SK-N-SH treated with all-trans-retinoic acid at 6 μM for 48 hours (cell line): ENCODE measurements around the gene AFDN.
A peak's percentile ranks its signal among the peaks of the same experiment; 100 is the strongest.

Experiments
- ATAC-seq: fragments of 200-7000 bp; cut with Tn5 transposase; 3 replicates; pipeline ENCODE4 v1.9.1; 2020; ENCODE audit warnings: mild to moderate bottlenecking, moderate library complexity
- ARNTL ChIP-seq: fragments of 450-650 bp; formaldehyde crosslinking; IDR thresholded peaks from 2 replicates; pipeline ENCODE4 v1.5.0; 2020; ENCODE audit warnings: low read depth, mild to moderate bottlenecking, moderate library complexity, borderline replicate concordance
- BACH2 ChIP-seq: fragments of 250-450 bp; sonication (Bioruptor Pico); IDR thresholded peaks from 2 replicates; pipeline ENCODE4 v1.9.0; 2021; ENCODE audit warnings: mild to moderate bottlenecking, borderline replicate concordance
- CSDC2 ChIP-seq: fragments of 250-450 bp; sonication (Bioruptor Pico); IDR thresholded peaks from 2 replicates; pipeline ENCODE4 v1.5.0; 2020; ENCODE audit warnings: mild to moderate bottlenecking, moderate library complexity
- ESRRG ChIP-seq: fragments of 250-450 bp; sonication (Bioruptor Pico); IDR thresholded peaks from 2 replicates; pipeline ENCODE4 v1.6.1; 2021; ENCODE audit warnings: mild to moderate bottlenecking
- ISL1 ChIP-seq: fragments of 250-450 bp; sonication (Bioruptor Pico); IDR thresholded peaks from 2 replicates; pipeline ENCODE4 v2.1.2; 2022; ENCODE audit warnings: mild to moderate bottlenecking, moderate library complexity
- OSR1 ChIP-seq: fragments of 250-450 bp; sonication (Bioruptor Pico); IDR thresholded peaks from 2 replicates; pipeline ENCODE4 v1.8.0; 2022; ENCODE audit warnings: moderate library complexity, mild to moderate bottlenecking, inconsistent platforms
- PPARA ChIP-seq: fragments of 250-450 bp; sonication (Bioruptor Pico); IDR thresholded peaks from 2 replicates; pipeline ENCODE4 v1.5.0; 2020; ENCODE audit warnings: mild to moderate bottlenecking, borderline replicate concordance
- RARB ChIP-seq: fragments of 250-450 bp; sonication (Bioruptor Pico); IDR thresholded peaks from 2 replicates; pipeline ENCODE4 v1.8.0; 2021; ENCODE audit warnings: mild to moderate bottlenecking, moderate library complexity
- SNAI2 ChIP-seq: fragments of 250-450 bp; sonication (Bioruptor Pico); IDR thresholded peaks from 2 replicates; pipeline ENCODE4 v1.5.0; 2020; ENCODE audit warnings: mild to moderate bottlenecking, moderate library complexity
- TCF4 ChIP-seq: fragments of 250-450 bp; sonication (Bioruptor Pico); IDR thresholded peaks from 2 replicates; pipeline ENCODE4 v1.8.0; 2021; ENCODE audit warnings: mild to moderate bottlenecking, moderate library complexity, borderline replicate concordance
- TOX ChIP-seq: fragments of 250-450 bp; sonication (Bioruptor Pico); IDR thresholded peaks from 2 replicates; pipeline ENCODE4 v1.8.0; 2021; ENCODE audit warnings: mild to moderate bottlenecking, moderate library complexity, borderline replicate concordance
- ZC3H10 ChIP-seq: fragments of 250-450 bp; sonication (Bioruptor Pico); IDR thresholded peaks from 2 replicates; pipeline ENCODE4 v1.5.1; 2021; ENCODE audit warnings: mild to moderate bottlenecking, moderate library complexity
- ZFP3 ChIP-seq: fragments of 250-450 bp; sonication (Bioruptor Pico); IDR thresholded peaks from 2 replicates; pipeline ENCODE4 v1.5.0; 2020; ENCODE audit warnings: mild to moderate bottlenecking, moderate library complexity
- ZFP30 ChIP-seq: fragments of 450-650 bp; formaldehyde crosslinking; IDR thresholded peaks from 2 replicates; pipeline ENCODE4 v1.5.0; 2022; ENCODE audit warnings: mild to moderate bottlenecking, moderate library complexity
- ZNF70 ChIP-seq: fragments of 450-650 bp; formaldehyde crosslinking; IDR thresholded peaks from 2 replicates; pipeline ENCODE4 v1.5.0; 2020; ENCODE audit warnings: mild to moderate bottlenecking, moderate library complexity
- ZNF8 ChIP-seq: fragments of 450-650 bp; formaldehyde crosslinking; IDR thresholded peaks from 2 replicates; pipeline ENCODE4 v1.5.0; 2020; ENCODE audit warnings: mild to moderate bottlenecking, moderate library complexity
- TF ChIP-seq, protein P1 (sequence below): fragments of 250-450 bp; sonication (Bioruptor Pico); IDR thresholded peaks from 2 replicates; pipeline ENCODE4 v1.8.0; 2021; ENCODE audit warnings: low read depth, mild to moderate bottlenecking, moderate library complexity, borderline replicate concordance
- TF ChIP-seq, protein P2 (sequence below): fragments of 250-450 bp; sonication (Bioruptor Pico); IDR thresholded peaks from 2 replicates; pipeline ENCODE4 v1.8.0; 2020; ENCODE audit warnings: mild to moderate bottlenecking, moderate library complexity, borderline replicate concordance
- TF ChIP-seq, protein P3 (sequence below): fragments of 250-450 bp; sonication (Bioruptor Pico); IDR thresholded peaks from 2 replicates; pipeline ENCODE4 v1.5.1; 2020; ENCODE audit warnings: low read depth, mild to moderate bottlenecking, moderate library complexity
- TF ChIP-seq, protein P4 (sequence below): fragments of 250-450 bp; sonication (Bioruptor Pico); IDR thresholded peaks from 2 replicates; pipeline ENCODE4 v1.5.0; 2020; ENCODE audit warnings: mild to moderate bottlenecking, moderate library complexity

Gene AFDN

DNA sequence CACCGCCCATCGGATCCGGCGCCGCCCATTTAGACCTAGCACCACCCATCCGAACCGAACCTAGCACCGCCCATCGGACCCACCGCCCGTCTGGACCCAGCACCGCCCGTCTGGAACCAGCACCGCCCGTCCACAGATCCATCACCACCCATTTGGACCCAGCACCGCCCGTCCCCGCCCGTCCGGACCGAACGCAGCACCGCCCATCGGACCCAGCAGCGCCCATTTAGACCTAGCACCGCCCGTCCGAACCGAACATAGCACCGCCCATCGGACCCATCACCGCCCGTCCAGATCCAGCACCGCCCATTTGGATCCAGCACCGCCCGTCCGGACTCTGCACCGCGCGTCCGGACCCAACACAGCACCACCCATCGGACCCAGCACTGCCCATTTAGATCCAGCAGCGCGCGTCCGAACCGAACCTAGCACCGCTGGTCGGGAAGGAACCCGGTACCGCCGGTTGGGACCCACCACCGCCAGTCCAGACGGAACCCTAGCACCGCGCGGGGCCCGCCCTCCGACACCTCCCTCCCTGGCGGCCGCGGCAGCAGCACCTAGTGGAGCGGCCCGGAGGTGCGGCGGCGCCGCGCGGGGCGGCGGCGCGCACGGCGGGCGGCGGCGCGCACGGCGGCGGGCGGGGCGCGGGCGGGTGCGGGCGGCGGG lies 348 bp upstream of the AFDN start:
- TF ChIP-seq ZFP3: no peak
- peak; percentile 88 for ATAC-seq

DNA sequence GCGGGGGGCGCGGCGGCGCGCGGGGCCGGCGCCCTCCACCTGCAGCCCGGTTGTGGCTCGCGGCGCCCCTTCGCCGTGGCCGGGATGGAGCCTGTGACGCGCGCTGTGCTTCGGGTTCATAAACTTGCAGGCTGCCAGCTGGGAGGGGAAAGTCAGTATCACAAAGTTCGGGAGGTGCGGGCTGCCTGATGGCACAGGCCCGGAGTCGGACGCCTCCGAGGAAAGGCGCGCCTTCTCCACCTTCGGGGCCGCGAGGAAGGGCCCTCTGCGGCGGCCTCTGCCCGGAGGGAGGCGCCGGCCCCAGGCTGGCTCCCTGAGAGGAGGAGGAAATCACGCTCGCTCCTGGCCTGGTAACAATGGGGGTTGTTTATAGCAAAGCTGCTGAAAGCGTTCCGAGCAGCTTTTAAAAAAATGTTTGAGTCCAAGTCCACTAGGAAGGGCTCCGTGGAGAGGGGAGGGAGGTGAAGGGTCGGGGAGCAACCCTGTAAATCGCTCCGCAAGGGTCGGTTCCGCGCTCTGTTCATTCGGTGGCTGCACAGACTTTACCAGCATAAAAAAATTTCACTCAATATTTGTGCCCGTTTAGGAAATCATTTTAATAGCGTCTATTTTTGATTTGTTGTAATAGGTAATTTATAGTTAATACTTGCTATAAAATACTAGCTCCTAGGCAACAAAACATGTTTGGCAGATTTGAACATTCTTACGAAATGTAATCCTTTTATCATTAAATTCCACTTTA lies 1.0 kb downstream of the AFDN start:
- no peak for TF ChIP-seq OSR1 (CRISPR knock-in tag)
- TF ChIP-seq RARB (CRISPR knock-in tag): no peak
- TF ChIP-seq SNAI2: no peak
- no peak for TF ChIP-seq ARNTL (CRISPR knock-in tag)
- TF ChIP-seq TOX (CRISPR knock-in tag): no peak

DNA sequence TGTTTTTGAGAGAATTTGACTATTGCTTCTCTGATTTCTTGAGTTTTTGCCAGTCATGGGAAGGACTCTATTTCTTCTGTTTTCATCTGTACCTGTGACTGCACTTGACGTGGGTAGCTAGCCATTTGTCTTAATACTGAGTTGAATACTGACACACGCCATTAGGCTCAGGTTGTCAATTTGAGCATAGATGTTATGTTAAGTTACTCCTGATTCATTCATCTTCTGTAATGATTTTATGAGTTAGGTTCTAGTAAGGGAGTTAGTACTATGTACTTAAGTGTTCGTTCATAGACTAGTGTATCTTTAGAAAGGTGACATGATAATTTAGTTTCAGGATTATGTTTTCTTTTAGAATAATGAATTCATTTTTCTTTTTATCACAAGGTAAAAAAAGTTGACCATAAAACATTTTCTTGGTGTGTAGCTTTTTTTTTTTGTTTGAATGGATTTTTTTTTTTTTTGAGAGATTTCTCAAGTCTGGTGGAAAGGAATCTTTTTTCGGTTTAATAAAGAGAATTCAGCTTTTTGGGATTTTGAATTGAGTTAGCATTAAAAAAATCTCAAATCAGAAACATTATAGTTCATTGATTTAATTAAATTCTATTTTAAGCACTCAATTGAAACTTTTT lies 1.7 kb downstream of the AFDN start:
- TF ChIP-seq ZFP30 (CRISPR knock-in tag) (no peak), CSDC2 (no peak), ZFP3 (no peak), ZNF8 (no peak), ARNTL (CRISPR knock-in tag) (no peak), TCF4 (CRISPR knock-in tag) (no peak), TOX (CRISPR knock-in tag) (no peak), ESRRG (CRISPR knock-in tag) (no peak)
- TF ChIP-seq, protein P1, sequence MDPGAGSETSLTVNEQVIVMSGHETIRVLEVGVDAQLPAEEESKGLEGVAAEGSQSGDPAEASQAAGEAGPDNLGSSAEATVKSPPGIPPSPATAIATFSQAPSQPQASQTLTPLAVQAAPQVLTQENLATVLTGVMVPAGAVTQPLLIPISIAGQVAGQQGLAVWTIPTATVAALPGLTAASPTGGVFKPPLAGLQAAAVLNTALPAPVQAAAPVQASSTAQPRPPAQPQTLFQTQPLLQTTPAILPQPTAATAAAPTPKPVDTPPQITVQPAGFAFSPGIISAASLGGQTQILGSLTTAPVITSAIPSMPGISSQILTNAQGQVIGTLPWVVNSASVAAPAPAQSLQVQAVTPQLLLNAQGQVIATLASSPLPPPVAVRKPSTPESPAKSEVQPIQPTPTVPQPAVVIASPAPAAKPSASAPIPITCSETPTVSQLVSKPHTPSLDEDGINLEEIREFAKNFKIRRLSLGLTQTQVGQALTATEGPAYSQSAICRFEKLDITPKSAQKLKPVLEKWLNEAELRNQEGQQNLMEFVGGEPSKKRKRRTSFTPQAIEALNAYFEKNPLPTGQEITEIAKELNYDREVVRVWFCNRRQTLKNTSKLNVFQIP (CRISPR knock-in tag): no peak
- no peak for ATAC-seq

More for the DNA sequence above, 1.0 kb downstream of the AFDN start:
- ATAC-seq: peak; percentile 78

DNA sequence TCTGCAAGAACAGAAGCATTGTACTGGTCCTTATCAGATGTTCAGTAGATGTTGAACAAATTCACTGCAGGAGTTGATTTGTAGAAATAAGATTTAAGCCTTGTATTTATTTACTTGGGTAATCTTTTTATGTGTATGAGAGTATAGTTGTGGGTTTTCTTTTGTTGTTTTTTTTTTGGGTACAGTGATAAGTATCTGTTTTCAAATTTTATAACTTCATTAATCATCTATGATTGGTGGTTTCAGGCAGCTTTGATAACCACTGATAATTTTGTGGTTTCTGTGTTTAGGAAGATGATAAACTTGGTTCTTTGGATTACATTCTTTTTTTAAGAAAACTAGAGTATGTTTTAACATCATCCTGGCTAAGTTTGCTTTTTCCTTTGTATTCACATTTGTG lies 2.8 kb downstream of the AFDN start:
- ATAC-seq: no peak
- no peak for TF ChIP-seq ZC3H10 (CRISPR knock-in tag)
- TF ChIP-seq, protein P2, sequence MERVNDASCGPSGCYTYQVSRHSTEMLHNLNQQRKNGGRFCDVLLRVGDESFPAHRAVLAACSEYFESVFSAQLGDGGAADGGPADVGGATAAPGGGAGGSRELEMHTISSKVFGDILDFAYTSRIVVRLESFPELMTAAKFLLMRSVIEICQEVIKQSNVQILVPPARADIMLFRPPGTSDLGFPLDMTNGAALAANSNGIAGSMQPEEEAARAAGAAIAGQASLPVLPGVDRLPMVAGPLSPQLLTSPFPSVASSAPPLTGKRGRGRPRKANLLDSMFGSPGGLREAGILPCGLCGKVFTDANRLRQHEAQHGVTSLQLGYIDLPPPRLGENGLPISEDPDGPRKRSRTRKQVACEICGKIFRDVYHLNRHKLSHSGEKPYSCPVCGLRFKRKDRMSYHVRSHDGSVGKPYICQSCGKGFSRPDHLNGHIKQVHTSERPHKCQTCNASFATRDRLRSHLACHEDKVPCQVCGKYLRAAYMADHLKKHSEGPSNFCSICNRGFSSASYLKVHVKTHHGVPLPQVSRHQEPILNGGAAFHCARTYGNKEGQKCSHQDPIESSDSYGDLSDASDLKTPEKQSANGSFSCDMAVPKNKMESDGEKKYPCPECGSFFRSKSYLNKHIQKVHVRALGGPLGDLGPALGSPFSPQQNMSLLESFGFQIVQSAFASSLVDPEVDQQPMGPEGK: no peak
- no peak for TF ChIP-seq TCF4 (CRISPR knock-in tag)
- TF ChIP-seq, protein P3, sequence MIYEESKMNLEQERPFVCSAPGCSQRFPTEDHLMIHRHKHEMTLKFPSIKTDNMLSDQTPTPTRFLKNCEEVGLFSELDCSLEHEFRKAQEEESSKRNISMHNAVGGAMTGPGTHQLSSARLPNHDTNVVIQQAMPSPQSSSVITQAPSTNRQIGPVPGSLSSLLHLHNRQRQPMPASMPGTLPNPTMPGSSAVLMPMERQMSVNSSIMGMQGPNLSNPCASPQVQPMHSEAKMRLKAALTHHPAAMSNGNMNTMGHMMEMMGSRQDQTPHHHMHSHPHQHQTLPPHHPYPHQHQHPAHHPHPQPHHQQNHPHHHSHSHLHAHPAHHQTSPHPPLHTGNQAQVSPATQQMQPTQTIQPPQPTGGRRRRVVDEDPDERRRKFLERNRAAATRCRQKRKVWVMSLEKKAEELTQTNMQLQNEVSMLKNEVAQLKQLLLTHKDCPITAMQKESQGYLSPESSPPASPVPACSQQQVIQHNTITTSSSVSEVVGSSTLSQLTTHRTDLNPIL (CRISPR knock-in tag): no peak
- TF ChIP-seq, protein P4, sequence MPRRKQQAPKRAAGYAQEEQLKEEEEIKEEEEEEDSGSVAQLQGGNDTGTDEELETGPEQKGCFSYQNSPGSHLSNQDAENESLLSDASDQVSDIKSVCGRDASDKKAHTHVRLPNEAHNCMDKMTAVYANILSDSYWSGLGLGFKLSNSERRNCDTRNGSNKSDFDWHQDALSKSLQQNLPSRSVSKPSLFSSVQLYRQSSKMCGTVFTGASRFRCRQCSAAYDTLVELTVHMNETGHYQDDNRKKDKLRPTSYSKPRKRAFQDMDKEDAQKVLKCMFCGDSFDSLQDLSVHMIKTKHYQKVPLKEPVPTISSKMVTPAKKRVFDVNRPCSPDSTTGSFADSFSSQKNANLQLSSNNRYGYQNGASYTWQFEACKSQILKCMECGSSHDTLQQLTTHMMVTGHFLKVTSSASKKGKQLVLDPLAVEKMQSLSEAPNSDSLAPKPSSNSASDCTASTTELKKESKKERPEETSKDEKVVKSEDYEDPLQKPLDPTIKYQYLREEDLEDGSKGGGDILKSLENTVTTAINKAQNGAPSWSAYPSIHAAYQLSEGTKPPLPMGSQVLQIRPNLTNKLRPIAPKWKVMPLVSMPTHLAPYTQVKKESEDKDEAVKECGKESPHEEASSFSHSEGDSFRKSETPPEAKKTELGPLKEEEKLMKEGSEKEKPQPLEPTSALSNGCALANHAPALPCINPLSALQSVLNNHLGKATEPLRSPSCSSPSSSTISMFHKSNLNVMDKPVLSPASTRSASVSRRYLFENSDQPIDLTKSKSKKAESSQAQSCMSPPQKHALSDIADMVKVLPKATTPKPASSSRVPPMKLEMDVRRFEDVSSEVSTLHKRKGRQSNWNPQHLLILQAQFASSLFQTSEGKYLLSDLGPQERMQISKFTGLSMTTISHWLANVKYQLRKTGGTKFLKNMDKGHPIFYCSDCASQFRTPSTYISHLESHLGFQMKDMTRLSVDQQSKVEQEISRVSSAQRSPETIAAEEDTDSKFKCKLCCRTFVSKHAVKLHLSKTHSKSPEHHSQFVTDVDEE: no peak
- no peak for TF ChIP-seq ARNTL (CRISPR knock-in tag)
- TF ChIP-seq PPARA (CRISPR knock-in tag): no peak
- no peak for TF ChIP-seq ISL1 (CRISPR knock-in tag)
- TF ChIP-seq, protein P1 (CRISPR knock-in tag): no peak
- no peak for TF ChIP-seq TOX (CRISPR knock-in tag)
- no peak for TF ChIP-seq CSDC2
- no peak for TF ChIP-seq BACH2
- no peak for TF ChIP-seq ZFP3
- TF ChIP-seq ZNF70 (CRISPR knock-in tag): no peak
- TF ChIP-seq SNAI2: no peak
- no peak for TF ChIP-seq ZFP30 (CRISPR knock-in tag)
